COLO668 (cell line): ENCODE results near the gene TLR3.
A peak's percentile ranks its signal among the peaks of the same experiment; 100 is the strongest.
"Not testable (repeated sequence)": the region's sequence is repeated elsewhere in the genome, so short reads cannot be mapped to it uniquely, and the experiment has no call there.

Source experiments
- DNase-seq: peaks from one replicate; lab custom pipeline; 2025; ENCODE audit not compliant: unreplicated experiment; lab: John Stamatoyannopoulos, UW

Gene TLR3

DNA sequence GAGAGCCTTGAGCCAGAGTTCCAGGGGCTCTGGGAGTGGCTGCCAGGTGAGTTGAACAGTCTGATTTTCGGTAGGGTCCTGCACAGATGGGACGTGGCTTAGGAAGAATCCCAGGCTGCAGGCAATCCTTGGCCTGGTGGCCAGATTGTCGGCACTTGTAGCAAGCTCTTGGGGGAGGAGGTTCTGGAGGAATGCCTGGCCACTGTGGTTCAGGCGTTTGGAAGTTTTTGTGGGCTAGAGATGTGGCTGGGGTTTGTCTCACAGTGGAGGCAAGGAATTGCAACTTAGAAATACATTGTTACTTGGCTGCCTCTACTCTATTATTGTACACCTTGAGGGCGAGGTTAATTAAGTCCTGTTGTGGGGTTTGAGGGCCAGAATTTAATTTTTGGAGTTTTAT lies 21.5 kb upstream of the TLR3 start:
- DNase-seq, result not testable (repeated sequence)

GRCh38 chr4:186050135-186050534 lies 18.8 kb upstream of the TLR3 start:
- DNase-seq, result not testable (repeated sequence)

- no peak for DNase-seq
Observed at GRCh38 chr4:186051096-186051495, 17.9 kb upstream of the TLR3 start.

- DNase-seq, result no peak
Observed at GRCh38 chr4:186058253-186058979, 10.5 kb upstream of the TLR3 start.

GRCh38 chr4:186058980-186059316 lies 10.0 kb upstream of the TLR3 start:
- no peak for DNase-seq

DNA sequence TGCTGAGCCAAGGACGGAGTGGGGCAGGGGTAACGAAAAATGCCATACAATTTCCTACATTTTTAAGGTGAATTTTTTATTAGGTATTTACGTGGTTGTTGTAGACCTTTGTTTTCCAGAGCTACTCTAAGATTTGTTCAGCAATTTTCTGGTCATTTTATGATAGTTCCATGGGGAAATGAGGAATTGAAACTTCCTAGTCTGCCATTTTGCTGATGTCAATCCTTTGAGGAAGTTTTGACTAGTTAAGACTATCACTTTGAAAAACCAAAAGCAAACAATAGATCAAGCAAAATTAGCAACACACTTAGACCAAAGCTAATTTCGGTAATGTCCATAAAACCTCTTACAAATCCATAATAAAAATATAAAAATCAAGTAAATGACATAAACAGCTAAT lies 7.0 kb upstream of the TLR3 start:
- DNase-seq, result no peak

DNA sequence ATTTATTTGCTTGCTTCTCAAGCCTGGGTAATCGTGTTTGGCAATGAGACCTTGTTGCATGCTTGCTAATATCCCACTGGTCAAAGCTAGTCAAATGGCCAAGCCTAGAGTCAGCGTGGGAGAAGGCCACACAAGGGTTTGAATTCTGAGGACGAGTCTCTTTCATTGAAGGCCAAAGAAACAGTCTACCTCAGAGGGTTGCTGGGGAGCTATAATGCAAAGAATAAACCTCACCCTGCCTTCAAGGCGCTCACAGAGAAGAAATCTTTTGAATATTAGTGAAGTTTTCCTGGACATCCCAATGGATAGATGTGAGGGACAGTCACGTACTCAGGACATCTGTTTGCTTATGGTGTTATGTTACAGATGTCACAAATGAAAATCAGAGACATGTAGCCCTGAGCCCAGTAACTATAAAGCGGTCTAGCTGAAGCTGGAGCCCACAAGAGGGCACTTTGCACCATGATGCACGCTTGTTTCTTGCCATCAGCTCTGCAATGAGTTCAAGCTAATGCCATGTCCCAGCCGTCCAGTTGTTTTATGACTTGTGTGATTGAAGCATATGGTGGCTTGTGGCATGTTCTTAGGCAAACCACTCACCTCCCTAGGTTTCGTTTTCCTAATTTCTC lies 1.1 kb upstream of the TLR3 start:
- peak; percentile 72 for DNase-seq

GRCh38 chr4:186069729-186070128 lies 773 bp downstream of the TLR3 start:
- DNase-seq, result no peak

- DNase-seq, result no peak
Observed at GRCh38 chr4:186072516-186072915, 3.6 kb downstream of the TLR3 start.

- DNase-seq, result no peak
Observed at GRCh38 chr4:186074189-186074588, 5.2 kb downstream of the TLR3 start.

DNA sequence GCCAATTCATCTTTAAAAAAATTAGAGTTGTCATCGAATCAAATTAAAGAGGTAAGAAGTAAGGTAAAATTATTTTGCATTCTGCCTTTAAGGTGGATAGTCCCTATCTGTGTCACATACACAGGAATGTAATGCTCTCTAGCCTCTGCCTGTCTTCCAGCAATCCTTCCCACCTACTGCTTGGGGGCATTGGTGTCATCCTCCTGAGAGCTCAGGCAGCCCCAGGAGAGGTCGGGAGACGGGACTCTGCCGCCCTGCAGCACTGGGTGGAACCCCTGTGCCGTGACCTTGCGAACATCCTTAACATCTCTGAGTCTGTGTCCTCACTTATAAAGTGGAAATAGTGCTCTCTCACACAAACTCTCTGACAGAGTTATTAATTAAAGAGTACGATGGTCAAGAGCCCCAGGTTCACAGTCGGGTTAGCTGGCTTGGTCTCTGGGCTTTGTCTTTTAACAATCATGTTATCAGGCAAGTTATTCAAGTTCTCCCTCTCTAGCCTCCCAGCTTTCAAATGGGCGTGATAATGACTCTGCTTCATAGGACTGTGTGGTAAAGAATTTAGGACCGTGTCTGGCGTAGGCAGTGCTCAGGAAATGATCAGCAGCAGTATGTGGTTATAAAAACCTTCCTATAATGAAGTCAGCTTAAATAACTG lies 10.2 kb downstream of the TLR3 start:
- no peak for DNase-seq

DNA sequence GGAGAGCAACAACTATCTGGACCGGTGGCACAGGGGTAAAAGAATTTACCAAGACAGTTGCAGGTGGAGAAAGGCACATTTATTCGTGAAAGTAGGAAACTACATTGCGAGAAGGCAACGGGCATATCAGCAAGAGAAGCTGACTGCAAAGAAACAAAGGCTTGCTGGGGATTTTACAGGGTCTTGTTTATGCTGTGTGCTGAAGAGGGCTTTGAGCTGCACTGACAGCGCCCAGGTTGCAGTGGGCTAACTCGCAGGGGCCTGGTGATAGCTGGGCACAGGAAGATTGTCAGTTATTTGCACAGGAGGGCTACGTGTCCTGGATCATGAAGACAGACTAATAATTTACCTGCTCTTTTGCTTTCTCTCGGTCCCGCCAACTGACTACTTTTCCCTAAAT lies 10.7 kb downstream of the TLR3 start:
- DNase-seq, result no peak

- DNase-seq, result no peak
Observed at GRCh38 chr4:186081202-186081807, 12.3 kb downstream of the TLR3 start.

DNA sequence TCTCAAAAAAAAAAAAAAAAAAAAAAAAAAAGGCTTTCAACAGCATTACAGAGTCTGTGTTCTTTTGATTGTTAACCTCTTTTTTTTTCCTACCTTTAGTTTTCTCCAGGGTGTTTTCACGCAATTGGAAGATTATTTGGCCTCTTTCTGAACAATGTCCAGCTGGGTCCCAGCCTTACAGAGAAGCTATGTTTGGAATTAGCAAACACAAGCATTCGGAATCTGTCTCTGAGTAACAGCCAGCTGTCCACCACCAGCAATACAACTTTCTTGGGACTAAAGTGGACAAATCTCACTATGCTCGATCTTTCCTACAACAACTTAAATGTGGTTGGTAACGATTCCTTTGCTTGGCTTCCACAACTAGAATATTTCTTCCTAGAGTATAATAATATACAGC lies 13.3 kb downstream of the TLR3 start:
- DNase-seq, result no peak

DNA sequence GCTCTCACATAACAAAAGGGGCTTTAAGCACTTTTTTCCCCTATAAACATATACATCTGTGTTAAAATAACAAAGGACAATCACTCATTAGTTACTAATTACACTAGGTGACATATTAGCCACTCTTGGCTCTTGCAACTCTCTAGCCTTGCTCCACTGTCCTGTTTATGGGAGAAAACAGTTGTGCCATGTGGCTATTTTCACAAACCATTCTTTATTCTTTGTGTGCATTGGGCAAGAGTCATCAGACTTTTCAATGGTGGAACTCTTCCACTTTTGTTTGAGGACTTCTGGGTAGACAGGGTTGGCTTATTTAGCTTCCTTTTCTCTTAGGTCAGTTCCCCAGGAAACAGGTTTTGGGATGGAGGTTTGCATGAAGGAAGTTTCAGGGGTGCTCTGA lies 19.6 kb downstream of the TLR3 start:
- DNase-seq, result no peak

- no peak for DNase-seq
Observed at GRCh38 chr4:186092296-186092695, 23.3 kb downstream of the TLR3 start.

DNA sequence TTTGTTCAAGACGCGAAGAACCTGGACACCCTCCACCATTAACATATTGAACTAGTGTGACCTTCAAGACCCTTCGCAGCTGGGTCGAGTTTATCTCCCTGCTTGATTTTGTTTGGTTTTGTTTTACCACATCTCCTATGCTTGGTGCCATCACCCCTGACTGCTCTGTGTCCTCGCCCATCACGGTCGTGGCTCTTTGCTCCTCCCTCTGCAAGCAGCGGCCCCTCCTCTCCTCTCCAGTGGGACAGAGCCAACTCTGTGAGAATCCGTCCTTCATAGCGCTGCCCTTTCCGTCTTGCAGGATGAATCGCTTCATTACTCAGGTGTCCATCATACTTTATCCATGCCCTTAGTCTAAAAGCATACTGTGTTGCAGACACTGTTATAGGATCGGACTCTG lies 26.4 kb downstream of the TLR3 start:
- DNase-seq, result no peak

DNA sequence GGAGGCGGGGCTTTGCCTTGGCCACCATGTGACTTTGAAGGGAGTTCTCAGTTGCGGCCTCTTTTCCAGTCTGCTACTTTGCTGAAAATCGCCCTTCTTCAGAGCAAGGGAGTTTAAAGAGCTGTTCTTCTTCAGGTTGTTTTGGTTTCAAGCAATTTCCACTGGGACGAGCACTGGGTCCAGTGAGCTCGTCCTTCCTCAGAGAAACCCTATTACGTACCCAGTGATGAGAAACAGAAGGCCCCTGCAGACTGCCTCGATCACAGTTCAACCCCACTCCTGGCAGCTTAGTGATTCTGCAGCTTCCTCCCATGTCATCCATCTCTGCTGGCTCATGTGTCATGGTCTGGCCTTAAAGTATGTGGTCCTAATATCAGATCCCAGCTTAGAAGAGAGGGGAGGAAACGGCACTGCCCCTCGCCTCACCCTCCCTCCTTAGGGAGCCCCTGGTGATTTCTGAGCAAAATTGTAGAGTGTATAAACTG lies 27.8 kb downstream of the TLR3 start:
- DNase-seq, result no peak

GRCh38 chr4:186097386-186097785 lies 28.4 kb downstream of the TLR3 start:
- DNase-seq, result no peak

DNA sequence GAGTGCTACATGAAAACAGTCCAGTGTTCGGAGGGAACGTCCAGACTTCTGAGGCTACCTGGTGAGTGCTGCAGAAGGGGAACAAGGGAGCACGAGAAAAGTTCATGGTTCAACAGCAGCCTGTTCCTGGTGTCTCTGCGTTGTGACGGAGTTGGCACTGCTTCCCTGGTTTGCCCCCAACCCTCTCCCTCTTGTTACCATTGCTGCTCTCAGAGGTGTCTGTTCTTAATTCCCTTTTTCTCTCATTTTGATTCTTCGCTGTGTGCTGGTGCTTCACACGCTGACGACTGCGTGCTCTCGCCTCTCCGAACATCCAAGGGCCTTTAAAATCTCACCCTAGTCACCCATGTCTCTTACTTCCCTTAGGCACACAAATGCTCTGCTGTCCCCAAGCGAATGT lies 34.0 kb downstream of the TLR3 start:
- no peak for DNase-seq

DNA sequence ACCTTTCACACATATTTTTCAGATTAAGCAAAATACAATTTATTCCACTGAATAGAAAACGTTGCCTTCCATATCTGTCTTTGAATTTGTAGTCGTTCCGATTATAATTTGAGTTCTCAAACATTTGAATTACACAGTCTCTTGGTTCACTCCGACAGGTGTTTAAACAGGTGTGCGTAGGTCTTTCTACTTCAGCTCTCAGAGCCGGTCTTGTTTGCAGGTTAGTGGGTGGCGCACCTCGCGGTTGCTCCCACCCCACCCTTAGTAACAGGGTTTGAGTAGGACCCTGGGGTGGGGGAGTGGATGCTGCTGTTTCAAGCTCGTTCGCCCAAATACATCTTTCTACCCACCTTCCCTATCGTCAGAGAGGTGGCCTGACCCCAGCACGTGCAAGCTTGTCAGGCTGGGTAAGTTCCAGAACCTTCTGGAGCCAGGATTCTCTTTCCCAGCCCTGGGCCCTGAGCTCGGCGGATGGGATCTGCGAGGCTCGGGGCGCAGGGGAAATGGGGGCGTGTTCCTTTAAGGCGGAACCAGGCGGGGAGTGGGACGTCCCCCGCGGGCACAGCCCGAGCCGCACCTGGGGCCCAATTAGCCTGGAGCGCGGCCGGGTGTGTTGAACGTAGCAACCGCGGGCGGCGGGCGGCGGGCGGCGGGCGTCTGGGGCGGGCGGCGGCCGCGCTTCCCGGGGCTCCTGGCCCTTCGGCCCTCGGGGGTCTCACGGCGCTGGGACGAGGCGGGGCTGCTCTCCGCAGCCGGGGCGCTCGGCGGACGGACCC lies 35.3 kb downstream of the TLR3 start, which contains the start of gene FAM149A:
FAM149A (plus strand) TSS at position 591 of the 776 bp plus-strand sequence.
- DNase-seq, result peak; percentile 88
